Measurements from ENCODE around the gene CACHD1.

DNA sequence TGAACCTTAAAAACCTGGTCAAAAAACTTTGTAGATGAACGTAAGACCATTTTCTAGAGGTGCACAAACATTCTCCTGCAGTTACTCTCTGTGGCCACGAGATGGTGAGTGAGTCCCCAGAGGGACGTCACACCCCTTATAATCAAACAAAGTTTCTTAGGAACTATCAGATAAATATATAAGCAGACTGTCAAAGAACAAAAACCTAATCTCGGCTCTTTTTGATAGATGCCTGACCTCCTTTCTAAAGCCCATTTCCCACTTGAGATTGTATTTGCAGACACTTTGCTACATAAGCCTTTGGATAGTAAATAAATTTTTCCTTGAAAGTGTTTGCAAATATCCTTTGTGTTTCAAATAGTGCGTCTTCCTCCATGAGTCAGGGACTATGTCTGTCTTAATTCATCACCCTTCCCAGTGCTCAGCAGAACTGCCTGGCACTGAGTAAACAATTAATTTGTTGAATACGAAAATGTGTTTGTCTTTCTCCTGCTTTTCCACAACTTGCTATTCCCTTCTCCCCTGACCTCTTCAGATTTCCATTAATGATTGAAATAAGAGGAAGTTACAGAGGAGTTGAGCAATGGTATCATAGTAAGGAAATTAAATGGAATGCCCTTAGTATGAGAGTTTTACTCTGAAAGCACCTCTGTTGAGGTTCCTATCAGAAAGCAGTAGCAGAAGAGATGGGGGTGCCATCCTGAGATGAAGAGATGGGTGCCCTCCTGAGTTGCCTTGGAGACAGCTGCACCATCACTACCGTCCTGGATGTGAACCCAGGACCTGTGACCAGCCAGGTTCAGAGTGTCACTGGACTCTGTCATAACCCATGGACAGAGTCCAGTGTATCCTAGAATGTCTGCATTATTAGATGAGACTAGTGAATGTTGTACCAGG lies 217.1 kb downstream of the CACHD1 start:
- TF ChIP-seq, protein P1, sequence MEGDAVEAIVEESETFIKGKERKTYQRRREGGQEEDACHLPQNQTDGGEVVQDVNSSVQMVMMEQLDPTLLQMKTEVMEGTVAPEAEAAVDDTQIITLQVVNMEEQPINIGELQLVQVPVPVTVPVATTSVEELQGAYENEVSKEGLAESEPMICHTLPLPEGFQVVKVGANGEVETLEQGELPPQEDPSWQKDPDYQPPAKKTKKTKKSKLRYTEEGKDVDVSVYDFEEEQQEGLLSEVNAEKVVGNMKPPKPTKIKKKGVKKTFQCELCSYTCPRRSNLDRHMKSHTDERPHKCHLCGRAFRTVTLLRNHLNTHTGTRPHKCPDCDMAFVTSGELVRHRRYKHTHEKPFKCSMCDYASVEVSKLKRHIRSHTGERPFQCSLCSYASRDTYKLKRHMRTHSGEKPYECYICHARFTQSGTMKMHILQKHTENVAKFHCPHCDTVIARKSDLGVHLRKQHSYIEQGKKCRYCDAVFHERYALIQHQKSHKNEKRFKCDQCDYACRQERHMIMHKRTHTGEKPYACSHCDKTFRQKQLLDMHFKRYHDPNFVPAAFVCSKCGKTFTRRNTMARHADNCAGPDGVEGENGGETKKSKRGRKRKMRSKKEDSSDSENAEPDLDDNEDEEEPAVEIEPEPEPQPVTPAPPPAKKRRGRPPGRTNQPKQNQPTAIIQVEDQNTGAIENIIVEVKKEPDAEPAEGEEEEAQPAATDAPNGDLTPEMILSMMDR (IDR thresholded peaks at IDR 0.05) = peak; percentile 43 to 83 (median 76)
- no peak for TF ChIP-seq POLR2A (IDR thresholded peaks at IDR 0.05)
